NT2/D1 (cell line): ENCODE measurements around the gene MXD4.
A peak's percentile ranks its signal among the peaks of the same experiment; 100 is the strongest.

ENCODE experiments used
- DNase-seq: peaks from one replicate; pipeline ENCODE4 v3.0.0-alpha.2; 2011; ENCODE audit warnings: low read depth, low spot score
- H3K27me3 ChIP-seq: 2 replicates; pipeline ENCODE4 v1.6.0; 2011; ENCODE audit warnings: mild to moderate bottlenecking; ENCODE audit not compliant: insufficient read length, insufficient read depth
- H3K36me3 ChIP-seq: 2 replicates; pipeline ENCODE4 v1.6.1; 2011; ENCODE audit warnings: mild to moderate bottlenecking, low read length, mixed read lengths; ENCODE audit not compliant: insufficient read depth, insufficient read length
- H3K4me1 ChIP-seq: 2 replicates; pipeline ENCODE4 v1.5.1; 2011; ENCODE audit not compliant: insufficient read depth, insufficient read length
- H3K4me3 ChIP-seq: 2 replicates; pipeline ENCODE4 v1.5.1; 2011; ENCODE audit warnings: low read depth; ENCODE audit not compliant: insufficient read length
- H3K9ac ChIP-seq: 2 replicates; pipeline ENCODE4 v1.6.0; 2011; ENCODE audit warnings: low read depth; ENCODE audit not compliant: insufficient read length
- H3K9me3 ChIP-seq: 2 replicates; pipeline ENCODE4 v1.5.1; 2011; ENCODE audit warnings: mild to moderate bottlenecking, low read length; ENCODE audit not compliant: insufficient read depth
- SUZ12 ChIP-seq: IDR thresholded peaks from 2 replicates; pipeline ENCODE4 v1.6.1; 2011; ENCODE audit not compliant: insufficient read length, insufficient read depth; ENCODE audit errors: extremely low read depth
- YY1 ChIP-seq: IDR thresholded peaks from 2 replicates; pipeline ENCODE4 v1.6.1; 2011; ENCODE audit not compliant: insufficient read length, insufficient read depth
- ZNF274 ChIP-seq: IDR thresholded peaks from 2 replicates; pipeline ENCODE4 v1.6.1; 2011; ENCODE audit warnings: mild to moderate bottlenecking, low read depth, low read length

MXD4 gene

DNA sequence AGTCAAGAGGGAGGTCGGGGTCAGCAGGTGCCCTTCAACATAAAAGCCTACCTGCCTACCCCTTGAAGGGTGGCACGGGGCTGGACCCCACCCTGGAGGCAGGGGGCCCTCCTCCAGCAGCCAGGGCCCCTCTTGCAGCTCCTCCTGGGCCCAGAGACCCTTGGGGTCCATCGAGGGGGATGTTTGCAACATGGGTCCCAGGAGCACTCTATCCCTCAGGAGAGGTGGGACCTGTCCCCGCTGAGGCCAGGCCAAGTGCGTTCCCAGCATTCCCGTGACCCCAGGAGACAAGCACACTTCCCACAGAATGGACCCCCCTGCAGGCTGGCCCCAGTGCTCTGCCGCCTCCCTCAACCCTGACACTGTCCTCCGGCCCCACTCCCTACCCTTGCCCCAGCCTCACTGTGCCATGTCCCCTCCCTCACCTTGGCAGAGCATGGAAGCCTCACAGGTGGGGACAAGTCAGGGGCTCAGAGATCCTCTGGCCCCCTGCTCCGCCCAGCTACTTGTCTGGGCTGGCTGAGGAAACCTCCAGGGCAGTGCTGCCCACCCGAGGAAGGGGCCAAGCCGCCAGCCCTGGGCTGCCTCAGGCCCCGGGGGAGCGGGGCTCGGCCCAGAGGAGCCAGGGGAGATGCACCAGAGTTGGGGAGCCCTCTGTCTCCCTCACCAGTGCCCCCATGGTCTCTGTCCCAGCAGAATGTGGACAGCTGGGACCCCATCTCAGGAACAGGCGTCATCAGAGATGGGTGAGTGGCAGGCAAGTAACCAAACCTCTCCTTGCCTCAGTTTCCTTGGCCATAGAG, 2.2 kb downstream of the MXD4 start:
- Histone ChIP-seq H3K9me3 (no peaks in the 10 kb centered on the region), H3K4me3 (no peak overlapping the region), H3K9ac (peak overlapping the region; percentile 16), H3K4me1 (peaks cover 29% of the 10 kb centered on the region), H3K27me3 (peaks cover 12% of the 10 kb centered on the region), H3K36me3 (peaks cover 26% of the 10 kb centered on the region)
- no peak for TF ChIP-seq ZNF274
- TF ChIP-seq YY1, result no peak
- TF ChIP-seq SUZ12, result no peak
- DNase-seq, result no peak

DNA sequence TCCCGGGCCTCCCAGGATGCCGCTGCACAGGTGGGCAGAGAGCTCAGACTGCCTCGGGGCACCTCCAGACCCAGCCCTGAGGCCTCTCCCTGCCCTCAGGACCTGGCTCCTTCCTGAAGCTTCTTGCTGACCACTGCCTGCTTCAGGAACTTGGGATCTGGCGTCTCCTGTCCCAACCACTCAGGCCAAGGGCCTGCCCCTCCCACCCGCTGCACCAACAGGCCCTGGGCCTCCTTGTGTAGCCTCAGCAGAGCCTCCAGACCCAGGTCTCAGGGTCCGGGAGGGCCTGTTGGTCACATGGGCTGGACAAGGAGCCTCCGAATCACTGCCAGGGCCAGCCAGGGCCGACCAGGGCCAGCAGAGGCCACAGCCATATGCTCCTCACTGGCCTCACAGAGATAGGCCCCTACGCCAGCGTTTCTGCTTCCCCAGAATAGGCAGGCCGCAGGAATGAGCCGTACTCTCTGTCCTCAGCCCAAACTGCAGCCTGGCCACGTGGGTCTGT, 2.8 kb downstream of the MXD4 start:
- Histone ChIP-seq H3K4me1 (peaks cover 22% of the 10 kb centered on the region), H3K4me3 (no peak overlapping the region), H3K9me3 (no peaks in the 10 kb centered on the region), H3K27me3 (peaks cover 7% of the 10 kb centered on the region), H3K9ac (peak overlapping the region; percentile 26), H3K36me3 (peaks cover 29% of the 10 kb centered on the region)
- TF ChIP-seq SUZ12, result no peak
- no peak for TF ChIP-seq YY1
- TF ChIP-seq ZNF274, result no peak
- no peak for DNase-seq

DNA sequence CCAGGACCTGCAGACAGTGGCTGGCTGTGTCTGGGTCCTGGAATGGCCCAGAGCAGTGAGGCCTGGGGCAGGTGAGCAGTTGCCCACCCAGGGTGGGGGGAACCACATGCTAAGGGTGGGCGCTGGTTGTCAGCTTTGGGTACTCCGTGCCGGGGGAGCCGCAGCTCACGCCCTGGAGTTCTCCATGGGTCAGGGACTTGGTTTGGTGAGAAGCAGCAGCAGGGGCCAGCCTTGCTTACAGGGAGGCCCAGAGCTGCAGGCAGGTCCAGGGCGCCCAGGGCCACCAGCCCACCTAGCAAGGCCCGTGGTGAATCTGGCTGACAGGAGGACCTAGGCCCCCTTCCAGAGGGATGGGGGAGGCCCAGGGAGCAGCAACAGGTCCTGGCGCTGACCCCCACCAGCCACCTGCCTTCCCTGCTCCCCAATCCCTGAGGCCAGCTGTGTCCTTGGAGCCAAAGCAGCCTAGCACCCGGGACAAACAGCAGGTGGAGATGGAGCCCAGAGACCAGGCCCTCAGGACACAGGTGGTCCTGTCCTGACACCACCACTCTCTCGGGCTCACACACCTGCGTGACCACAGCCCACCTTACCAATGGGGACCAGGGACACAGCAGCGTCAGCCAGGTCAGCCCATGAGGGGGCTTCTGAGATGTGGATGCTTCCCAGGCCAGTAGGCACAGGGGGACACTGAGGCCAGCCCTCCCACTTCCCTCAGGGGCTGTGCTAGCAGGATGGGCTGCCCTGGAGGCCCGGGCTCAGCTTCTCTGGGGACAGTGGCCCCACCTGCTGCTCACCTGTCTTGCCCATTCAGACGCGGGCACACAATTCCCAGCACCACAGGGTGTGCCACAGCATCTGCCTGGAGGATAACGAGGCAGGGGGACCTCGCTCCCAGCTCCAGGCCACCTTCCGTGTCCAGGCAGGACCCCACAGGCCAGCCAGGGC, 3.5 kb downstream of the MXD4 start:
- Histone ChIP-seq H3K4me1 (peaks cover 16% of the 10 kb centered on the region), H3K9me3 (no peaks in the 10 kb centered on the region), H3K36me3 (peaks cover 35% of the 10 kb centered on the region), H3K9ac (peak overlapping the region; percentile 26), H3K4me3 (no peak overlapping the region), H3K27me3 (peaks cover 4% of the 10 kb centered on the region)
- no peak for DNase-seq
- TF ChIP-seq SUZ12 (no peak), YY1 (no peak), ZNF274 (no peak)

DNA sequence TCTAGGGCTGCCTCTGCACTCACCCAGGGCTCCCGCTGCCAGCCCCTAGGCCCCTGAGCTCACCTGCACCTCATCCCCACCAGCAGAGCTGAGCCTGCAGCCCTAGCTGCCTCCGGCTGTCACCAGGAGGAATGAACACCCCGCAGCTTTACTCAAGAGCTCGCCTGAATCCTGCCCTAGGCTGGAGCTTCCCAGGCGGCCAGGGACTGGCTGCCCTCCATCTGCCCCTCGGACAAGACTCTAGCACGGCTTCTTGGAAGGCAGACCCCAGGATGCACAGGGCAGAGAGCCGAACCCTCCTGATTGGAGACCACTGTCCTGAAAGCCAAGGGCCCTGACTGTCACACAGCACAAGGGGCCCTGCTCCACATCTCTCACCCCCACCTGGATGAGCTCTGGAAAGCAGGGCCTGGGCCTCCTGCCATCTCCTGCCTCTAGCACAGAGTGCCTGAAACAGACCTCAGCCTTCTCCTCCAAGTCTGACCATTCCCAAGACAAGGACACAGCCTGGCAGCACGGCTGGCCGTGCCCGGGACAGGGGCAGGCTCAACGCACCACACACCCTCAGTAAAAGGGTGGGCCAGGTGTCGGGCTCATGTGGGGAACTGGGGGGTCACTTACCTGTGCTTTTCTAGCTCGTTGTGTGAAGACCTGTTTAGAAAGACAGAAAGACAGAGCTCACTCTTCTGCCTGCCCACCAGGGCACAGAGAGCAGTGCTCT, 4.4 kb downstream of the MXD4 start:
- Histone ChIP-seq H3K36me3 (peaks cover 38% of the 10 kb centered on the region), H3K27me3 (peaks cover 4% of the 10 kb centered on the region), H3K4me1 (peaks cover 12% of the 10 kb centered on the region), H3K9ac (peak overlapping the region; percentile 50), H3K4me3 (no peak overlapping the region), H3K9me3 (no peaks in the 10 kb centered on the region)
- no peak for TF ChIP-seq ZNF274
- TF ChIP-seq SUZ12, result no peak
- no peak for TF ChIP-seq YY1
- no peak for DNase-seq

DNA sequence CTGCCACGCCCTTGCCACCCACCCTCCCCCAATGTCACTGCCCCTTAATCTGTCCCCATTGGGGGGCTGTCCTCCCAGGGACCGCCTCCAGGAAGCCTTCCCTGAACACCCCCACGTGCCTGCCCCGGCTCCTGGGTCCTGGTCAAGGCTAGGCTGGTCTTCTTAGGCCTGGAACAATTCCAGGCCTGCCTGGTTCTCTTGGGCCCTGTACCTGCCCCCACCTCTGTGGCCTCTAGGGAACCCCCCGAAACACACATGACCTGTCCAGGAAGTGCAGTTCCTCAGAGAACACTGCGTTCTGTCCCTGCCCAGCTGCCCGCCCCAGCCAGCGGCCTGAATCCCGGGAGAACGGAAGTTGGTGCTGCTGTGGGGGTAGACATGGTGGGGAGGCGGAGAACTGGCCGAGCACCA, 5.1 kb downstream of the MXD4 start:
- TF ChIP-seq YY1, result no peak
- no peak for TF ChIP-seq SUZ12
- no peak for TF ChIP-seq ZNF274
- Histone ChIP-seq H3K36me3 (peaks cover 38% of the 10 kb centered on the region), H3K27me3 (peaks cover 4% of the 10 kb centered on the region), H3K9me3 (no peaks in the 10 kb centered on the region), H3K4me3 (no peak overlapping the region), H3K9ac (no peak overlapping the region), H3K4me1 (peaks cover 17% of the 10 kb centered on the region)
- DNase-seq, result no peak

DNA sequence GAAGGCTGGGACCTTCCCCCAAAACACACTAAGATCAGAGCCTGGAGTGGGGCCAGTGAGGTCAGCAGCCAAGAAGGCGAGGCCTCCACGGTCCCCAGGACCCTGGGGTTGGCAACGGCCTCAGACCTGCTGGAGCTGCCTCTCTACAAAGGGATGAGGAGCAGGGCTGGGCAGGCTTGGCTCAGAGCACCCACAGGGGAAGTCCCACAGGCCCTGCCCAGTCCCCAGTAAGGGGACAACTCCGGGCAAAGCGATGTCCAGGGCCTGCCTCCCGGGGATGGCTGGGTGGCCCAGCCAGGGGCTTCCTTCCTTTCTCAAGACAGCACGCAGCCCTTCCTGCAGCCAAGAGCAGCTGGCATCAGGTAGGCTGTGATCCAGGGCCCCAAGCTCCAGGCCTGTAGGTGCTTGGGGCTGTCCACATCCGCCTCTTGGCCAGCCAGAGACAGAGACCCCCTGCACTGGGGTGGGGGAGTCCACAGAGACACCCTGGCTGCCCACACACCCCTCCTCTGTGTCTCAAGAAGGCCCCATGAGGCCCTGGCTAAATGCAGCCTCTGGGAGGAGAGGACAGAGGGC, 5.7 kb downstream of the MXD4 start:
- Histone ChIP-seq H3K4me1 (peaks cover 17% of the 10 kb centered on the region), H3K27me3 (peaks cover 4% of the 10 kb centered on the region), H3K36me3 (peaks cover 41% of the 10 kb centered on the region), H3K9ac (no peak overlapping the region), H3K9me3 (no peaks in the 10 kb centered on the region), H3K4me3 (no peak overlapping the region)
- TF ChIP-seq SUZ12 (no peak), YY1 (no peak), ZNF274 (no peak)
- no peak for DNase-seq
